RWPE2 (cell line): ENCODE results near the gene NET1.
A peak's percentile ranks its signal among the peaks of the same experiment; 100 is the strongest.

Source experiments
- ATAC-seq: fragments of 200-7000 bp; cut with Tn5 transposase; 3 replicates; pipeline ENCODE4 v1.9.1; 2021; ENCODE audit warnings: low read depth
- DNase-seq: peaks from one replicate; pipeline ENCODE4 v3.0.0-alpha.2; 2020; ENCODE audit warnings: low spot score
- H3K27ac ChIP-seq: fragments of 450-650 bp; 2 replicates; pipeline ENCODE4 v1.5.1; 2017; ENCODE audit warnings: mild to moderate bottlenecking; ENCODE audit not compliant: poor library complexity, severe bottlenecking
- H3K27me3 ChIP-seq: fragments of 250-450 bp; sonication (Bioruptor Pico); 2 replicates; pipeline ENCODE4 v1.5.1; 2021; ENCODE audit warnings: mild to moderate bottlenecking, moderate library complexity; ENCODE audit not compliant: insufficient read depth, poor library complexity, severe bottlenecking
- H3K36me3 ChIP-seq: fragments of 250-450 bp; sonication (Bioruptor Pico); 2 replicates; pipeline ENCODE4 v1.5.1; 2020; ENCODE audit warnings: low read depth, mild to moderate bottlenecking, moderate library complexity
- H3K4me1 ChIP-seq: fragments of 250-450 bp; sonication (Bioruptor Pico); 2 replicates; pipeline ENCODE4 v1.5.1; 2021; ENCODE audit warnings: mild to moderate bottlenecking, moderate library complexity; ENCODE audit not compliant: insufficient read depth, poor library complexity, severe bottlenecking
- H3K4me3 ChIP-seq: fragments of 250-450 bp; sonication (Bioruptor Pico); 2 replicates; pipeline ENCODE4 v1.5.1; 2021; ENCODE audit warnings: mild to moderate bottlenecking, moderate library complexity; ENCODE audit not compliant: severe bottlenecking
- H3K9me3 ChIP-seq: fragments of 250-450 bp; sonication (Bioruptor Pico); 2 replicates; pipeline ENCODE4 v1.5.1; 2021; ENCODE audit warnings: mild to moderate bottlenecking, moderate library complexity; ENCODE audit not compliant: severe bottlenecking
- TF ChIP-seq, protein P1 (sequence below): fragments of 450-650 bp; IDR thresholded peaks from one replicate; pipeline ENCODE4 v1.5.1; 2017; ENCODE audit warnings: mild to moderate bottlenecking, moderate library complexity; ENCODE audit not compliant: poor library complexity, severe bottlenecking

NET1 gene

DNA sequence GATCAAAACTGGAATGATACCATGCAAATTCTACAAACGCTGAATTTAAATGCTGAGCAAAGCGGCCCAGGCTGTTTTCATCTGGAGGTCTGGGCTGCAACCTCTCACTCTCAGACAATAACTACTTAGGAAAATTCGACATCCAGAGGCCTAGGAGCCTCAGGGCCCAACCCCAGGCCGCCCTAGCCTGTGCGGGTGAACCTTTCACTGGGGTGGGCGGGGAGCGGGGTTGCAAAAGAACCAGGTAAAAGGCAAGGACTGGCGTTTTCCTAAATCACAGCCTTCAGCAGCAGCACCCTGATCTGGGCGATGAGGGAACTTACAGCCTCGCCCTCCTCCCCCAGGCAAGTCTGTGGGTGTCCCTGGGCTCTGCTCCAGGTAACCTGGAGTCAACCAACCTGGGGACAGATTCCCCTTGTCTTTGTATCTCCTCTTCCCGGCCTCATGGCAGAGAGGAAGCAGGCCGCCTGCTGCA lies 53.7 kb downstream of the NET1 start:
- Histone ChIP-seq H3K4me3 (no peak overlapping the region), H3K4me1 (peaks cover 24% of the 10 kb centered on the region), H3K9me3 (peaks cover 2% of the 10 kb centered on the region), H3K27ac (peak overlapping the region; percentile 82), H3K27me3 (no peaks in the 10 kb centered on the region), H3K36me3 (peaks cover 4% of the 10 kb centered on the region; the same call in 1 of the 2 replicates)
- DNase-seq: no peak
- peak; percentile 22 for ATAC-seq
- TF ChIP-seq, protein P1, sequence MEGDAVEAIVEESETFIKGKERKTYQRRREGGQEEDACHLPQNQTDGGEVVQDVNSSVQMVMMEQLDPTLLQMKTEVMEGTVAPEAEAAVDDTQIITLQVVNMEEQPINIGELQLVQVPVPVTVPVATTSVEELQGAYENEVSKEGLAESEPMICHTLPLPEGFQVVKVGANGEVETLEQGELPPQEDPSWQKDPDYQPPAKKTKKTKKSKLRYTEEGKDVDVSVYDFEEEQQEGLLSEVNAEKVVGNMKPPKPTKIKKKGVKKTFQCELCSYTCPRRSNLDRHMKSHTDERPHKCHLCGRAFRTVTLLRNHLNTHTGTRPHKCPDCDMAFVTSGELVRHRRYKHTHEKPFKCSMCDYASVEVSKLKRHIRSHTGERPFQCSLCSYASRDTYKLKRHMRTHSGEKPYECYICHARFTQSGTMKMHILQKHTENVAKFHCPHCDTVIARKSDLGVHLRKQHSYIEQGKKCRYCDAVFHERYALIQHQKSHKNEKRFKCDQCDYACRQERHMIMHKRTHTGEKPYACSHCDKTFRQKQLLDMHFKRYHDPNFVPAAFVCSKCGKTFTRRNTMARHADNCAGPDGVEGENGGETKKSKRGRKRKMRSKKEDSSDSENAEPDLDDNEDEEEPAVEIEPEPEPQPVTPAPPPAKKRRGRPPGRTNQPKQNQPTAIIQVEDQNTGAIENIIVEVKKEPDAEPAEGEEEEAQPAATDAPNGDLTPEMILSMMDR: no peak

GRCh38 chr10:5466451-5467206 lies 54.3 kb downstream of the NET1 start:
- Histone ChIP-seq H3K36me3 (no peaks in the 10 kb centered on the region), H3K4me1 (peaks cover 24% of the 10 kb centered on the region), H3K4me3 (no peak overlapping the region), H3K27me3 (no peaks in the 10 kb centered on the region), H3K9me3 (peaks cover 2% of the 10 kb centered on the region), H3K27ac (peak overlapping the region; percentile 82)
- TF ChIP-seq, protein P1: no peak
- DNase-seq (no peak), ATAC-seq (peak; percentile 75)

- H3K4me1 ChIP-seq: peaks cover 24% of the 10 kb centered on the region
- peak overlapping the region; percentile 82 for H3K27ac ChIP-seq
- TF ChIP-seq, protein P1: no peak
- H3K4me3 ChIP-seq: no peak overlapping the region
- no peaks in the 10 kb centered on the region for H3K36me3 ChIP-seq
- no peak for DNase-seq
- no peak for ATAC-seq
- no peaks in the 10 kb centered on the region for H3K27me3 ChIP-seq
- H3K9me3 ChIP-seq: peaks cover 2% of the 10 kb centered on the region
These were observed 54.8 kb downstream of the NET1 start for GRCh38 chr10:5467207-5467535.

DNA sequence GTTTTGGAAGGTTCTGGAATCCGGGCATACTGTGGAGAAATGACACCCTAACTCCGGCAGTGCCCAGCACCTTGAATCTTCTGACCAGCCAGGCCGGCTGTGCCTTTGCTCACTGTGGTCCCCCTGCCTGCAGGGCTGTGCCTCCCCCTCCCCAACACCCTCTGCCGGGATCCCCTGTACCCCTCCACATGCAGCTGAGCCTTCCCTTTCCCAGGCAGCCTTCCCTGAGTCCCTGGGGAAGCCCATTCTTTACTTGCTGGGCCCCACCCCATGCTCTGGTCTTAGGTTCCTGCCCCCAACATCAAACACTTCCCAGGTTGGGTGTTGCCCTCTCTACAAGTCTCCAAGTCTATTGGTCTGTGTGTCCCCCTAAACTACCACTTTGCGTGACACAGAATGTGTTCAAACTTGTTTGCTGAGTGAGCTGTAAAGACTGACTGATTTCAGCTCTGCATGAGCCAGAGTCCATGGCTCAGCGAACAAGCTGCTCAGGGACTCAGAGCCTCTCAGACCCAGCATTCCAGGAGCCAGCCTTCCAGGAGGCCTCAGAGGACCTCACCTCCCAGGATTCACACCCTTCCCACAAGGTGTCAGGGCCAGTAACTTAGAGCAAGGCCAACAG lies 55.4 kb downstream of the NET1 start:
- H3K4me1 ChIP-seq: peaks cover 19% of the 10 kb centered on the region
- no peak overlapping the region for H3K4me3 ChIP-seq
- ATAC-seq (no peak), DNase-seq (no peak)
- H3K27ac ChIP-seq: peak overlapping the region; percentile 82
- H3K36me3 ChIP-seq: no peaks in the 10 kb centered on the region
- H3K9me3 ChIP-seq: peaks cover 2% of the 10 kb centered on the region
- TF ChIP-seq, protein P1: no peak
- no peaks in the 10 kb centered on the region for H3K27me3 ChIP-seq
